OCI-M2 (cell line): ENCODE data around the gene SPTBN5.

Experiments used
- DNase-seq: peaks from one replicate; lab custom pipeline; 2025; ENCODE audit not compliant: unreplicated experiment; lab: John Stamatoyannopoulos, UW

SPTBN5 gene

GRCh38 chr15:41893422-41894250 is at the start of gene SPTBN5:
TSS of gene SPTBN5 (minus strand) at chr15:41894053. CDS start at chr15:41893497, 556 bp downstream.
- DNase-seq = no peak

GRCh38 chr15:41942886-41943285 is 49.0 kb upstream of the SPTBN5 start:
- DNase-seq = no peak

GRCh38 chr15:41941644-41942415 is 48.0 kb upstream of the SPTBN5 start:
- no peak for DNase-seq

- DNase-seq = no peak
Observed at GRCh38 chr15:41940441-41940857, 46.6 kb upstream of the SPTBN5 start.

GRCh38 chr15:41939986-41940385 is 46.1 kb upstream of the SPTBN5 start:
- DNase-seq = no peak

- DNase-seq = no peak
Observed at GRCh38 chr15:41937568-41937923, 43.7 kb upstream of the SPTBN5 start.

GRCh38 chr15:41936649-41937567 is 43.1 kb upstream of the SPTBN5 start:
- no peak for DNase-seq

GRCh38 chr15:41936155-41936554 is 42.3 kb upstream of the SPTBN5 start:
- DNase-seq = no peak

- no peak for DNase-seq
Observed at GRCh38 chr15:41935566-41936020, 41.7 kb upstream of the SPTBN5 start.

- DNase-seq = no peak
Observed at GRCh38 chr15:41934843-41935242, 41.0 kb upstream of the SPTBN5 start.

GRCh38 chr15:41933771-41934170 is 39.9 kb upstream of the SPTBN5 start:
- DNase-seq = no peak

- DNase-seq = no peak
Observed at GRCh38 chr15:41933326-41933725, 39.5 kb upstream of the SPTBN5 start.

GRCh38 chr15:41932511-41933289 is 38.8 kb upstream of the SPTBN5 start:
- DNase-seq = no peak

GRCh38 chr15:41932101-41932500 is 38.2 kb upstream of the SPTBN5 start:
- no peak for DNase-seq

GRCh38 chr15:41930867-41931222 is 37.0 kb upstream of the SPTBN5 start:
- no peak for DNase-seq

- no peak for DNase-seq
Observed at GRCh38 chr15:41930221-41930866, 36.5 kb upstream of the SPTBN5 start.

GRCh38 chr15:41928637-41929620 is 35.1 kb upstream of the SPTBN5 start:
- no peak for DNase-seq

- DNase-seq = no peak
Observed at GRCh38 chr15:41928100-41928499, 34.2 kb upstream of the SPTBN5 start.

GRCh38 chr15:41927536-41927935 is 33.7 kb upstream of the SPTBN5 start:
- no peak for DNase-seq
